GM03348 (cell line): ENCODE results near the gene FCHSD1.
"Not testable (repeated sequence)": the region's sequence is repeated elsewhere in the genome, so short reads cannot be mapped to it uniquely, and the experiment has no call there.

ENCODE experiments used
- DNase-seq: peaks from one replicate; pipeline ENCODE4 v3.0.0; 2012; ENCODE audit warnings: low spot score

Gene FCHSD1

DNA sequence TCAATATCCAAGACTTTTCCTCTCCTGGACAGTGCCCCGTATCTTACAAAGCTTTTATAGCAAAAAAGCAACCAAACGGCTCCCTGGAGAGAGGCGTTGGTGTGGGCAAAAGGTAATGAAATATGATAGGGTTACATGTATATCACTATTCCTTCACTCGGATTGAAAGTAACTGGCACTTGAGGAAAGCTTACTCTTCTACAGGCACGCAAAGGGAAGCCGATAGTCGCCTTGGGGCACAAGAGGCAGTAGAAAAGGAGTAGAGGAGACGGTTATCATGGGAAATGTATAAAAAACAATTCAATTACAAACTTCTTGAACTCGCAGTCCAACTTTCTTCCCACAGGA, 33.6 kb downstream of the FCHSD1 start:
- no peak for DNase-seq

DNA sequence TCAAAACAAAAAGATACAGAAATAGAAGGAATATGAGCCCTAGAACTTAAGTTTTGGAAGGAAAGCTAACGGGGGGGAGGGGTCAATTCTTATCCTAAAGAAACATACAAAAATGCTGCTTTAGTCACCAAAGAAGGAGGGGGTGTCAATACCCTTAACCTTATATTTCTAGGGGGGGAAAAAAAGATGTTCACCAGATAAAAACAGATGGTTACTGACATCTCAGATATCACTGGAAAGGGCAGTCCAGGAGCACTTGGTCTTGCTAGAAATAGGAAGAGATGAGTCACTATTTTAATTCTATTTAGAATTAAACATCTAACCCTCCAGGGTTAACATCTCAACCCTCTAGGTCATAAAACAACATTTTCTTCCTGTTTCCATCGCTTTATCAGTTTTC, 34.1 kb downstream of the FCHSD1 start:
- no peak for DNase-seq

DNA sequence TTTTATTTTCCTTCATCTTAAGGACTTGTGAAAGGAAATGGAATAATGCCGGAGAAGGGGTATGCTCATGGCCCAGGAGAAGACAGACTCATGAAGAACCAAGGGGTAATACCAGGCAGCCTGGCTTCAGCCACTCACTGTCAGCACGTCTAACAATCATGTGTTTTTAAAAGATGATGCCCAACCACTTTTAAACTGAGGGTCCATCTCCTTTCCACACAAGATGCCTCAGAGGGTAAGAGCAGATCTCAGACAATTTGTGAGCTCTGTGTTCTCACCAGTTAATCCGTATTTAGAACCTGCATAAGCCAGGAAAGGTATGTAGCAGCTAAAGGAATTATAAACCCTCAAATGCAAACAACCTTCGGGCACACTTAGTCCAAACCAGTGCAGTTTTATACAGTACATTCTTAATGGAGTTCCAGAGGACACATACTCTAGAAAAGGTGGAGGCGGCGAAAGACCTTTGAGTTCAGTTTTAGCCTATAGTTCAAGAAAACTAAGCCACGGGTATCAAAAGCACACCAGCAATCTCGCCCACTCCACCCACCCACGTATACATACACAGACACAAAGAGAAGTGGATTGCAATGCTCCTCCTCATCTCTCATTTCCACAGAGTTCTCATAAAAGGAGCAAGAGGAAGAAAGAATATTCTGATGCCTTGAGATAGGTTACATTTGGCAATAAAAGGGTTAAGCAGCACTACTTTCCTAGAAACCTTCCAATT, 35.1 kb downstream of the FCHSD1 start:
- DNase-seq: no peak

DNA sequence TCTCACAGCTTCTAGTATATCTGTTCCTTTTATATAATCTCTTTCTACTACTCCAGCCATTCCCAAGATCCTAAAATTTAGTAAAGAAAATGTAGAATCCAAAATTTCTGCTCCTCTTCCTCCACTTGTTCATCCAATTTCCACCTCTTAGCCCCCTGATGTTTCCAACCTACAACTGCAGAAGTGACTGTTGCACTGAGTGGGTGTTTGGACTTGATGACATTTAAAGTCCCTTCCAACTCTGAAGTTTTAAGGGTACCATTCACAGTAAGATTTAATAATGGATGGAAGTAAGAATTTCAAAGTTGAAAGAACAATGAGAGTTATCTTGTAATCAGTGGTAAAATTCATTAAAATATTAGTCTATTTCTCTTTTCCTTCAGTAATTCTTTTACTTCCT, 37.9 kb downstream of the FCHSD1 start:
- DNase-seq: no peak

GRCh38 chr5:141611289-141611688, 39.9 kb downstream of the FCHSD1 start:
- no peak for DNase-seq

- not testable (repeated sequence) for DNase-seq
These were observed 41.3 kb downstream of the FCHSD1 start for GRCh38 chr5:141609921-141610320.

GRCh38 chr5:141609044-141609443, 42.2 kb downstream of the FCHSD1 start:
- no peak for DNase-seq

DNA sequence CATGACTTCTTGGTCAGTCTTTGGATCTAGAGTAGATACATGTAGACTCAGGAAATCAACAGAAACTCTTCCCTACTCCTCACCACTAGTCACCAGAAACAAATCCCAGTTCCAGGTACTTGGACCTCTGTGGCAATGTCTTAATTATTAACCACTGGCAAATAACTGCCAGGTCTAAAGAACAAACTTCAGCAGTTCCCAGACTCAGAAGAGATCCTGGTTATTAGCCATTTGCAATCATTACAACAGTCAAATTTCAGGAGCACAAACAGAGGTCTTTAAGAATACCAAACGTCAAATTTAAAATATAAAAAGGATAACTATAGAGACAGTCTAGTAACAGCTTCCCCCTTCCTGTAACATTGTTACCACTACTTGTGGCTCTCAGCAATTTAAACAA, 42.7 kb downstream of the FCHSD1 start:
- DNase-seq: no peak

GRCh38 chr5:141608046-141608445, 43.2 kb downstream of the FCHSD1 start:
- DNase-seq: no peak

- DNase-seq: peak; percentile 31
These were observed 45.5 kb downstream of the FCHSD1 start for GRCh38 chr5:141605523-141606277.

DNA sequence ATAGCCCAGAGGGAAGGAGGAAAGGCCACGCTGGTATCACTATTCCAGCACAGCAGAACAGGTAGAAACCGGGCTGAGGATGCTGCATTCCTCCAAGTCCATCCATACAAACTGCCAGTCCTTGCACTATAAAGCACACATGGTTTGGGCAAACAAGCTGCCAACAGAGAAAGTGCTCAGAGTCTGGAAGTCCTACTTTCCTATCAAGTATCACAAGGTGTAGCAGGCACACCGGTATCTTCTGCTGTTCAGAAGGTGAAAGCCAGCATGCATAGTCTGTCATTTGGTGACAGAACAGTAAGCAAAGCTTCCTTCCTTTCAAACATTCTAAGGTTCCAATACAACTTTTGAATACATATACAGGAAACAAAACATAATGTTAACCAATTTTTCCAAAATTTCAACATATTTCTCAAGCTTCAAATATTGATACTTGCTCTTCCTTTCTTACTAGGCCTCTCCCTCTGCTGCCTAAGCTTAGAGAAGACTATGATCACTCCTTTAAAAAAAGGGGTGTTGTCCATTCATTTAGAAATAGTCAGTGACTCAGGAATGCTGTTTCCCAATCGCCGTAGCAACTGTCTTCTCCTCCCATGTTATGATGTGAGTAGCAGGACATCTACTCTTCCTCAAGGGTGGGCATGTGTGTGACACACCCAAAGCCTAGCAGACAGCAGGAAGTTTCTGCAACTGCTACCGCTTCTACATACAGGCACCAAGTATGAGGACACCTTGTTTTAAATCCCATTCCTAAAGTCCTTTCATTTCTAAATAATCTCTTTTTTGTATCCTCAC, 47.1 kb downstream of the FCHSD1 start:
- peak; percentile 89 for DNase-seq

- DNase-seq: no peak
These were observed 48.6 kb downstream of the FCHSD1 start for GRCh38 chr5:141602606-141603005.

- peak; percentile 38 for DNase-seq
These were observed 52.5 kb downstream of the FCHSD1 start for GRCh38 chr5:141598391-141599345.

DNA sequence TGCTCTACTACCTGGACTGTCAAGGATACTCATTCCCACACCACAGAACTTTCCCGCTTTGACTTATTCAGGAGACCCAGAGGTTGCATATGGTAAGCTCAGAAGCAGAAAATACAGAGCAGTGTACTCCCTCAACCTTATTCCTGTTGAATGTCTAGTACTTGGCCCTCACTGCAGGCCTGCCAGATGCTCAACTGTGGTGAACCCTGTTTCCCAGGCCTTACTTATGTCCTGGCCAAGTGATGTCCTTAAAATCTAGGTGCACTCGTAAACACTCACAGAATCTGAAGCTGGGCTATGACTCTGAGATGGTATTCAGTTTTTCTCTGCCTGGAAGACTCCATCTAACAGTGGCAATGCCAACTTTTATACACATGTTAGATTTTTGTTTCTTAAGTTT, 53.4 kb downstream of the FCHSD1 start:
- no peak for DNase-seq

DNA sequence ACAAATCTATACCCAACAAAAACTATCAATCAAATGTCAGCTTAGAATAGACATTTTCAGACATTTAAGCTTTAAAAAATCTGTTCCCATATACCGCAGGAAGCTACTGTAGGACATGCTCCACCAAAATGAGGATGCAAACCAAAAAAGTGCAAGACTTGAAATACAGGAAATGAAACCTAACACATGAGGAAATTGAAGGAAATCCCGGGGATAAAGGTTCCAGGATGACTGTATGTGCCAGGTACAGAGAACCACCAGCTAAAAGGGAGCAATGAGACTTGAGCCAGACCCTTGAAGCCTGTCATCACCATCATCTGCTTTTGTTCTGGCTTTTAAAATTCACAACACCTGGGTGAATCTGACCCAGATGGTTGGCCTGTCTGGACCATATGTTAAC, 53.8 kb downstream of the FCHSD1 start:
- DNase-seq: no peak

GRCh38 chr5:141596867-141597266, 54.4 kb downstream of the FCHSD1 start:
- DNase-seq: no peak

- no peak for DNase-seq
These were observed 61.1 kb downstream of the FCHSD1 start for GRCh38 chr5:141590127-141590526.
